C4-2B (cell line): ENCODE measurements around the gene SIM2.

Source experiments
- ZFX ChIP-seq: fragments of 450-650 bp; IDR thresholded peaks from 2 replicates; pipeline ENCODE4 v1.6.1; 2017
- TF ChIP-seq, protein P1 (sequence below): fragments of 450-650 bp; conservative IDR thresholded peaks from 2 replicates; pipeline ENCODE4 v1.5.1; 2017; ENCODE audit warnings: mild to moderate bottlenecking

DNA sequence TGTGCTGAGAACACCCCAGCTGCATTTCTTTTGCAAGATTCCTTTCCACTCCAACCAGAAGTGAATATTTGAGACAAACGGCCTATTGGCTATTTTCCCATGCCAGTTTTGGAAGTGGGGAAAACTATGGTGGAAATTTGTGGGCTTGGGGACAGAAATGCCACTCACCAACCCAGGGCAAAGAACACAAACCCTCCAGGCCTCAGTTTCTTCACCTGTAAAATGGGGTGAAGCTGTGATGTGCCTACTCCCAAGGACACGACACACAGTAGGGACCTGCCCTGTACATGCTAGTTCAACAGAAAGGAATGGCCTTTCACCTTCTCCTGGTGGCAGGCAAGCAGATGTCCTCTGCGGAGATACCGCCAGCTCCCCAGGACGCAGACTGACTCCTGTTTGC lies 46.5 kb downstream of the SIM2 start:
- TF ChIP-seq, protein P1, sequence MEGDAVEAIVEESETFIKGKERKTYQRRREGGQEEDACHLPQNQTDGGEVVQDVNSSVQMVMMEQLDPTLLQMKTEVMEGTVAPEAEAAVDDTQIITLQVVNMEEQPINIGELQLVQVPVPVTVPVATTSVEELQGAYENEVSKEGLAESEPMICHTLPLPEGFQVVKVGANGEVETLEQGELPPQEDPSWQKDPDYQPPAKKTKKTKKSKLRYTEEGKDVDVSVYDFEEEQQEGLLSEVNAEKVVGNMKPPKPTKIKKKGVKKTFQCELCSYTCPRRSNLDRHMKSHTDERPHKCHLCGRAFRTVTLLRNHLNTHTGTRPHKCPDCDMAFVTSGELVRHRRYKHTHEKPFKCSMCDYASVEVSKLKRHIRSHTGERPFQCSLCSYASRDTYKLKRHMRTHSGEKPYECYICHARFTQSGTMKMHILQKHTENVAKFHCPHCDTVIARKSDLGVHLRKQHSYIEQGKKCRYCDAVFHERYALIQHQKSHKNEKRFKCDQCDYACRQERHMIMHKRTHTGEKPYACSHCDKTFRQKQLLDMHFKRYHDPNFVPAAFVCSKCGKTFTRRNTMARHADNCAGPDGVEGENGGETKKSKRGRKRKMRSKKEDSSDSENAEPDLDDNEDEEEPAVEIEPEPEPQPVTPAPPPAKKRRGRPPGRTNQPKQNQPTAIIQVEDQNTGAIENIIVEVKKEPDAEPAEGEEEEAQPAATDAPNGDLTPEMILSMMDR = no peak
- TF ChIP-seq ZFX = no peak
